Adrenal gland (tissue), 12 donors: ENCODE results near the gene EEF1AKMT2. TPM values are rescaled to one million over a fixed set of nuclear protein-coding genes. Genes with fewer than 3 reads are reported as not detected.
A peak's percentile ranks its signal among the peaks of the same experiment; 100 is the strongest.
"Not testable (repeated sequence)": the region's sequence is repeated elsewhere in the genome, so short reads cannot be mapped to it uniquely, and the experiment has no call there.

ENCODE experiments used
- DNase-seq, 7 donors: peaks; one replicate each; pipeline ENCODE4 v3.0.0-alpha.2; 2019 to 2020
- H3K27ac ChIP-seq, 5 donors: fragments of 200-600 bp; sonication (generic) in 4 of 5; 1 replicate in 3 of 5; 2 replicates in 2 of 5; pipeline versions ENCODE4 v1.5.1 to v1.8.0; 2016 to 2020; ENCODE audit warnings: mild to moderate bottlenecking in 1 of 5
- H3K27me3 ChIP-seq: fragments of 200-600 bp; 2 replicates; pipeline ENCODE4 v1.8.0; 2021
- H3K36me3 ChIP-seq, 2 donors: fragments of 200-600 bp; replicated peaks in 1 of 2; 1 replicate in 1 of 2; 2 replicates in 1 of 2; pipeline versions ENCODE4 v1.5.1 to v1.8.0; 2018 to 2022
- H3K4me1 ChIP-seq, 2 donors: fragments of 200-600 bp; replicated peaks in 1 of 2; 1 replicate in 1 of 2; 2 replicates in 1 of 2; pipeline versions ENCODE4 v1.5.1 to v1.8.0; 2018 to 2021
- H3K4me3 ChIP-seq, 4 donors: fragments of 200-600 bp; sonication (generic) in 3 of 4; one replicate each; pipeline ENCODE4 v1.5.1; 2016 to 2018
- H3K9me3 ChIP-seq, 3 donors: fragments of 200-600 bp; sonication (generic) in 1 of 3; replicated peaks in 1 of 3; 1 replicate in 2 of 3; 2 replicates in 1 of 3; pipeline versions ENCODE4 v1.5.1 to v1.8.0; 2016 to 2021
- CTCF ChIP-seq, 6 experiments: fragments of 450-650 bp in 4 of 6; fragments of 200-600 bp in 2 of 6; sonication (generic) in 1 of 6; IDR thresholded peaks; 1 replicate in 5 of 6; 2 replicates in 1 of 6; pipeline versions ENCODE4 v1.5.1 to v1.8.0; 2016 to 2021; ENCODE audit warnings: antibody characterized with exemption in 6 of 6, mild to moderate bottlenecking in 2 of 6, moderate library complexity in 1 of 6
- POLR2A ChIP-seq, 2 donors: fragments of 450-650 bp; IDR thresholded peaks; one replicate each; pipeline ENCODE4 v1.6.1; 2017; ENCODE audit warnings: antibody characterized with exemption in 2 of 2, mild to moderate bottlenecking in 2 of 2, moderate library complexity in 1 of 2
- WGBS, 4 donors: extraction: QIAGEN DNeasy Blood & Tissue Kit in 2 of 4; methylation state at CpG; one replicate each; pipeline versions ENCODE4 v1.1.5 to v1.1.7; 2013 to 2017; 5-methylcytosine and 5-hydroxymethylcytosine counted together
- intact Hi-C, 2 donors: fragments of 100-400 bp; cut with DNase I; formaldehyde crosslinking; loops; one replicate each; pipeline versions ENCODE4 v1.14.1 to v1.15.0; 2022 to 2023
- polyA plus RNA-seq, 3 donors: library from polyadenylated mRNA; stranded (reverse); fragments of 200-250 nt in 2 of 3; fragments of 350-450 nt in 1 of 3; fragmentation: Illumina TruSeq in 1 of 3; extraction: RNeasy Lipid Tissue Mini Kit (QIAGEN cat#74804) in 1 of 3; gene quantifications; one replicate each; pipeline ENCODE4 v1.2.3, GENCODE V29; 2013 to 2014
- total RNA-seq, 9 donors: library from RNA; depleted of rRNA in 4 of 9; stranded (reverse); fragments of >200 nt in 4 of 9; fragments of 120-200 nt in 1 of 9; fragmentation: NEBNext Ultra II Directional in 1 of 9; extraction: Animal tissue kit (Norgen Biotek cat#: 25700) in 1 of 9; gene quantifications; one replicate each; pipeline versions ENCODE4 v1.1.0 to v1.2.4, GENCODE V29; 2013 to 2023
- donor health status: healthy with polysubstance abuse.
- donor health status: Bipolar disorder and iron deficiency.
- donor health status: DM: yes; HTN: yes; CAD: no.
- donor health status: DM: no; HTN: no; CAD: no.
- donor health status: DM: no; HTN: no; CAD: no.
- donor health status: DM: yes; HTN: yes; CAD: no.

EEF1AKMT2 gene
- total and polyA plus RNA-seq, 12 donors = 2.7 to 24.5 (median 17.1) TPM

- 66 to 75% (median 72%) methylated on average over 8 of the region's 8 CpGs for WGBS, 4 donors
- Histone ChIP-seq H3K4me3 (no peak overlapping the region), H3K36me3 (peaks cover 0 to 49% of the 10 kb centered on the region in 2 donors), H3K27me3 (no peaks in the 10 kb centered on the region), H3K4me1 (peaks cover 12 to 31% of the 10 kb centered on the region in 2 donors), H3K27ac (peak overlapping the region; percentile 2 to 81 (median 33)), H3K9me3 (no peaks in the 10 kb centered on the region)
- peak in 3 of 7 donors; percentile 16 to 35 (median 30) for DNase-seq
- TF ChIP-seq CTCF (IDR thresholded peaks at IDR 0.05) (no peak), POLR2A (IDR thresholded peaks at IDR 0.05) (no peak)
- intact Hi-C loops = loop anchor here in 1 of 2 donors (5.0 kb wide), 1 partner anchor 297 kb away; no protein-coding TSS in a partner anchor
Measured at GRCh38 chr10:124829447-124830115, 37.9 kb upstream of the EEF1AKMT2 start.

- Histone ChIP-seq H3K27me3 (no peaks in the 10 kb centered on the region), H3K27ac (no peak overlapping the region), H3K36me3 (peaks cover 0 to 35% of the 10 kb centered on the region in 2 donors), H3K9me3 (no peaks in the 10 kb centered on the region), H3K4me1 (peaks cover 12 to 31% of the 10 kb centered on the region in 2 donors), H3K4me3 (no peak overlapping the region)
- DNase-seq = peak in 2 of 7 donors; percentile 32 to 41
- TF ChIP-seq POLR2A (IDR thresholded peaks at IDR 0.05) = no peak
- TF ChIP-seq CTCF (IDR thresholded peaks at IDR 0.05) = peak in 4 of 6 experiments; percentile 40 to 63 (median 60)
- intact Hi-C loops = loop anchor here (2.0 to 5.0 kb wide), 2 partner anchors 293 to 295 kb away; no protein-coding TSS in a partner anchor
- 34 to 43% (median 40%) methylated on average over 3 of the region's 3 CpGs for WGBS, 4 donors
Measured at GRCh38 chr10:124827474-124827873, 35.8 kb upstream of the EEF1AKMT2 start.

GRCh38 chr10:124826262-124826661, 34.6 kb upstream of the EEF1AKMT2 start:
- peaks cover 0 to 40% of the 10 kb centered on the region in 2 donors for H3K36me3 ChIP-seq
- intact Hi-C loops = loop anchor here (2.0 to 5.0 kb wide), 2 partner anchors 291 to 294 kb away; no protein-coding TSS in a partner anchor
- DNase-seq = no peak
- H3K4me1 ChIP-seq = peaks cover 9 to 26% of the 10 kb centered on the region in 2 donors
- WGBS, 4 donors = 96 to 99% (median 98%) methylated on average over 4 of the region's 4 CpGs
- no peaks in the 10 kb centered on the region for H3K9me3 ChIP-seq
- H3K27me3 ChIP-seq = no peaks in the 10 kb centered on the region
- TF ChIP-seq CTCF (IDR thresholded peaks at IDR 0.05) (no peak), POLR2A (IDR thresholded peaks at IDR 0.05) (no peak)
- H3K27ac ChIP-seq = no peak overlapping the region
- no peak overlapping the region for H3K4me3 ChIP-seq

- no peak for TF ChIP-seq POLR2A (IDR thresholded peaks at IDR 0.05)
- no peak for TF ChIP-seq CTCF (IDR thresholded peaks at IDR 0.05)
- Histone ChIP-seq H3K27me3 (no peaks in the 10 kb centered on the region), H3K4me1 (peaks cover 9 to 20% of the 10 kb centered on the region in 2 donors), H3K27ac (no peak overlapping the region), H3K36me3 (peaks cover 0 to 45% of the 10 kb centered on the region in 2 donors), H3K9me3 (no peaks in the 10 kb centered on the region), H3K4me3 (no peak overlapping the region)
- intact Hi-C loops = loop anchor here (2.0 to 5.0 kb wide), 2 partner anchors 291 to 293 kb away; no protein-coding TSS in a partner anchor
- no peak for DNase-seq
Measured at GRCh38 chr10:124825702-124826101, 34.0 kb upstream of the EEF1AKMT2 start.

- not testable (repeated sequence) for DNase-seq, H3K9me3 ChIP-seq, H3K27me3 ChIP-seq, H3K4me3 ChIP-seq, H3K27ac ChIP-seq
- peaks cover 3 to 12% of the 10 kb centered on the region in 2 donors for H3K4me1 ChIP-seq
- intact Hi-C loops = loop anchor here in 1 of 2 donors (5.0 kb wide), 1 partner anchor 293 kb away; no protein-coding TSS in a partner anchor
- peaks cover 0 to 47% of the 10 kb centered on the region in 2 donors for H3K36me3 ChIP-seq
- 92 to 97% (median 95%) methylated on average over 7 of the region's 7 CpGs for WGBS, 4 donors
Measured at GRCh38 chr10:124824932-124825331, 33.2 kb upstream of the EEF1AKMT2 start.
